GM23248 (cell line): ENCODE measurements around the gene TC2N.

Experiments used
- EZH2 ChIP-seq: fragments of 200-600 bp; sonication (generic); IDR thresholded peaks from 2 replicates; pipeline ENCODE4 v1.6.1; 2018; ENCODE audit warnings: antibody characterized with exemption, mild to moderate bottlenecking; ENCODE audit not compliant: insufficient read depth, poor library complexity, severe bottlenecking
- EZH2phosphoT487 ChIP-seq: fragments of 200-600 bp; sonication (generic); IDR thresholded peaks from 2 replicates; pipeline ENCODE4 v1.6.1; 2018; ENCODE audit warnings: antibody characterized with exemption, moderate library complexity, mild to moderate bottlenecking, low read depth; ENCODE audit not compliant: insufficient read depth

- TF ChIP-seq EZH2, result no peak
- TF ChIP-seq EZH2phosphoT487, result no peak
Measured at GRCh38 chr14:91845652-91846051, 21.7 kb downstream of the TC2N start.
